ENCODE data around the gene SMARCA2. TPM values are rescaled to one million over a fixed set of nuclear protein-coding genes. Genes with fewer than 3 reads are reported as not detected.

SMARCA2 gene
- total and polyA plus RNA-seq, 9 of the 15 experiments (the other 6 are each of a cell fraction or from before 2014, with no cell fraction given), result 8.0 to 34.8 (median 25.5) TPM

- ChIA-PET POLR2A (interaction anchor here (1.4 kb wide), 1 partner anchor 8 kb away, joined by 3 read pairs; no protein-coding TSS in a partner anchor), CTCF (ENCODE audit: low intra/inter-chr PET ratio) (no interaction called here)
- no peak overlapping the region for H3K27ac ChIP-seq (ENCODE audit: extremely low read depth, low read depth, low read length)
- H3K4me3 ChIP-seq, result no peak overlapping the region
- H4K20me1 ChIP-seq (replicated peaks; ENCODE audit: control insufficient read depth, insufficient read depth, low read length), result no peaks in the 10 kb centered on the region
- no peak overlapping the region for H3K4me2 ChIP-seq (ENCODE audit: insufficient read depth, low read length)
- no peak overlapping the region for H3K9ac ChIP-seq (ENCODE audit: insufficient read depth in 1 of 2, low read depth in 2 of 2, low read length in 2 of 2)
- no peaks in the 10 kb centered on the region for H3K4me1 ChIP-seq (replicated peaks in 1 of 2; ENCODE audit: control insufficient read depth in 2 of 2, insufficient read depth in 2 of 2, low read length in 2 of 2)
- H3K36me3 ChIP-seq (ENCODE audit: control insufficient read depth, insufficient read depth, low read length), result peaks cover 37% of the 10 kb centered on the region; the same call in 2 of the 3 replicates
- H3K9me3 ChIP-seq (replicated peaks; ENCODE audit: control insufficient read depth, insufficient read depth, low read depth, low read length), result no peaks in the 10 kb centered on the region
- H2AFZ ChIP-seq (ENCODE audit: low read depth, low read length), result no peak overlapping the region
- in situ Hi-C loops (cut with MboI) (no loop called here), intact Hi-C loops (cut with micrococcal nuclease) (no loop called here)
- DNase-seq (ENCODE audit: extremely low read depth in 1 of 4, low spot score in 3 of 4) (no peak), FAIRE-seq (no peak), ATAC-seq (no peak)
- BruUV-seq (replicated peaks), result no TSS peak
- no peaks in the 10 kb centered on the region for H3K9me1 ChIP-seq (ENCODE audit: control insufficient read depth, insufficient read depth, low read length)
- no peaks in the 10 kb centered on the region for H3K27me3 ChIP-seq (ENCODE audit: control insufficient read depth in 2 of 2, insufficient read depth in 2 of 2, low read length in 2 of 2)
- H3K79me2 ChIP-seq (ENCODE audit: control insufficient read depth, insufficient read depth, low read length), result no peaks in the 10 kb centered on the region
- 89% methylated on average over 3 of the region's 9 CpGs for WGBS (ENCODE audit: insufficient coverage, low coverage, missing lambda C conversion rate)
- TF ChIP-seq KHSRP (IDR thresholded peaks at IDR 0.05) (no peak), MEIS2 (IDR thresholded peaks at IDR 0.05; ENCODE audit: partially characterized antibody) (no peak), ZNF639 (CRISPR knock-in tag; conservative IDR thresholded peaks at IDR 0.05 in 1 of 2, IDR thresholded peaks at IDR 0.05 in 1 of 2) (no peak), HEY1 (CRISPR knock-in tag; IDR thresholded peaks at IDR 0.05; ENCODE audit: borderline replicate concordance) (no peak), MYBL2 (IDR thresholded peaks at IDR 0.05; ENCODE audit: low read depth) (no peak), MYBL2 (CRISPR knock-in tag; IDR thresholded peaks at IDR 0.05; ENCODE audit: borderline replicate concordance) (no peak), CTCFL (IDR thresholded peaks at IDR 0.05; ENCODE audit: borderline replicate concordance, insufficient read depth, low read depth, low read length, poor library complexity, severe bottlenecking) (no peak), TSC22D4 (tag; IDR thresholded peaks at IDR 0.05) (no peak), ZNF354B (CRISPR knock-in tag; IDR thresholded peaks at IDR 0.05) (no peak), SMC3 (conservative IDR thresholded peaks at IDR 0.05; ENCODE audit: insufficient read depth, low read depth, low read length) (no peak), HNRNPL (IDR thresholded peaks at IDR 0.05; ENCODE audit: low read depth, low read length) (no peak), ZKSCAN3 (CRISPR knock-in tag; IDR thresholded peaks at IDR 0.05) (no peak)
- TF ChIP-seq, protein P1, sequence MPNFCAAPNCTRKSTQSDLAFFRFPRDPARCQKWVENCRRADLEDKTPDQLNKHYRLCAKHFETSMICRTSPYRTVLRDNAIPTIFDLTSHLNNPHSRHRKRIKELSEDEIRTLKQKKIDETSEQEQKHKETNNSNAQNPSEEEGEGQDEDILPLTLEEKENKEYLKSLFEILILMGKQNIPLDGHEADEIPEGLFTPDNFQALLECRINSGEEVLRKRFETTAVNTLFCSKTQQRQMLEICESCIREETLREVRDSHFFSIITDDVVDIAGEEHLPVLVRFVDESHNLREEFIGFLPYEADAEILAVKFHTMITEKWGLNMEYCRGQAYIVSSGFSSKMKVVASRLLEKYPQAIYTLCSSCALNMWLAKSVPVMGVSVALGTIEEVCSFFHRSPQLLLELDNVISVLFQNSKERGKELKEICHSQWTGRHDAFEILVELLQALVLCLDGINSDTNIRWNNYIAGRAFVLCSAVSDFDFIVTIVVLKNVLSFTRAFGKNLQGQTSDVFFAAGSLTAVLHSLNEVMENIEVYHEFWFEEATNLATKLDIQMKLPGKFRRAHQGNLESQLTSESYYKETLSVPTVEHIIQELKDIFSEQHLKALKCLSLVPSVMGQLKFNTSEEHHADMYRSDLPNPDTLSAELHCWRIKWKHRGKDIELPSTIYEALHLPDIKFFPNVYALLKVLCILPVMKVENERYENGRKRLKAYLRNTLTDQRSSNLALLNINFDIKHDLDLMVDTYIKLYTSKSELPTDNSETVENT (CRISPR knock-in tag; IDR thresholded peaks at IDR 0.05), result no peak
- TF ChIP-seq, protein P2, sequence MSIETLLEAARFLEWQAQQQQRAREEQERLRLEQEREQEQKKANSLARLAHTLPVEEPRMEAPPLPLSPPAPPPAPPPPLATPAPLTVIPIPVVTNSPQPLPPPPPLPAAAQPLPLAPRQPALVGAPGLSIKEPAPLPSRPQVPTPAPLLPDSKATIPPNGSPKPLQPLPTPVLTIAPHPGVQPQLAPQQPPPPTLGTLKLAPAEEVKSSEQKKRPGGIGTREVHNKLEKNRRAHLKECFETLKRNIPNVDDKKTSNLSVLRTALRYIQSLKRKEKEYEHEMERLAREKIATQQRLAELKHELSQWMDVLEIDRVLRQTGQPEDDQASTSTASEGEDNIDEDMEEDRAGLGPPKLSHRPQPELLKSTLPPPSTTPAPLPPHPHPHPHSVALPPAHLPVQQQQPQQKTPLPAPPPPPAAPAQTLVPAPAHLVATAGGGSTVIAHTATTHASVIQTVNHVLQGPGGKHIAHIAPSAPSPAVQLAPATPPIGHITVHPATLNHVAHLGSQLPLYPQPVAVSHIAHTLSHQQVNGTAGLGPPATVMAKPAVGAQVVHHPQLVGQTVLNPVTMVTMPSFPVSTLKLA (conservative IDR thresholded peaks at IDR 0.05), result no peak
Observed at GRCh38 chr9:2119566-2119965, 104.4 kb downstream of the SMARCA2 start.

All from K562 (cell line).